Epithelial cell of proximal tubule (primary cell): Measurements from ENCODE around the gene ATP5F1E. TPM values are rescaled to one million over a fixed set of nuclear protein-coding genes. Genes with fewer than 3 reads are reported as not detected.

Experiments
- DNase-seq: peaks from one replicate; pipeline ENCODE4 v3.0.0-alpha.2; 2011; ENCODE audit warnings: low read depth
- H3K4me3 ChIP-seq: 2 replicates; pipeline ENCODE4 v1.5.1; 2011; ENCODE audit warnings: low read depth, mild to moderate bottlenecking, low read length
- total RNA-seq: library from RNA; depleted of rRNA; stranded (reverse); fragments of >200 nt; gene quantifications from 2 replicates; pipeline ENCODE4 v1.2.3, GENCODE V29; 2015
- TF ChIP-seq, protein P1 (sequence below): conservative IDR thresholded peaks from 2 replicates; pipeline ENCODE4 v1.5.1; 2012; ENCODE audit warnings: low read depth, mild to moderate bottlenecking, low read length

The ATP5F1E gene
- 31.9 and 46.4 TPM in 2 replicates for total RNA-seq

DNA sequence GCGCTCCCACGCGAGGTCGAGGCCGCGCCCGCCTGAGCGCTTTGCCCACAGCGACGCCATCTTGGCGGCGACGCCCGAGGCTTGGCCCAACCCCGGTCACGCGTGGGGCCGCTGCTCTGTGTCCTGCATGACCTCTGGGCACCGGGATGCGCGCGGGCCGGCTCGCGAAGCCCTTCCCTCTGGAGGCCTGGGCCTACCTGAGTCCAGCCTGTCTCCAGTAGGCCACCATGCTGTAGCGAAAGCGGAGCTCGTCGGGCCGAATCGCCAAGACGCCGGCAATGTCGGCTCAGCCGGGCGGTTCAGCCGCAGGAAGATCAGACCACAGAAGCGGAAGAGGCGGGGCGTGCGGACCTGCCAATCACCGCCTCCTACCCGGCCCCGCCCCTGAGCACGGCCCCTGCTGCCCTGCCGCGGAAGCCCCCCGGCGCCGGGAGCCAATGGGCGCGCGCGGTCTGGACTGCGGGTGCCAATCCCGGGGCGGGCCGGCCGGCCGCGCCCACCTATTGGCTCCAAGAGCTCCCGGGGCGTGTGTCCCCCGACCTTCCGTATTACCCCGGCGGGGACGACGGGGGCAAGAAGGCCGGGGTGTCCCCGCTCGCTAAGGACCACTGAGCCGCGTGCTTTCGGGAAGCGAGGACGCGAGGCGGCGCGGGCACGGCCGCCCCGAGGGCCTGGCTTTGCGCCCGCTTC is at the start of gene ATP5F1E:
Gene ATP5F1E (minus strand): TSS at position 313 of the 690 bp plus-strand sequence. CDS start 84 bp downstream, at position 229.
- TF ChIP-seq, protein P1, sequence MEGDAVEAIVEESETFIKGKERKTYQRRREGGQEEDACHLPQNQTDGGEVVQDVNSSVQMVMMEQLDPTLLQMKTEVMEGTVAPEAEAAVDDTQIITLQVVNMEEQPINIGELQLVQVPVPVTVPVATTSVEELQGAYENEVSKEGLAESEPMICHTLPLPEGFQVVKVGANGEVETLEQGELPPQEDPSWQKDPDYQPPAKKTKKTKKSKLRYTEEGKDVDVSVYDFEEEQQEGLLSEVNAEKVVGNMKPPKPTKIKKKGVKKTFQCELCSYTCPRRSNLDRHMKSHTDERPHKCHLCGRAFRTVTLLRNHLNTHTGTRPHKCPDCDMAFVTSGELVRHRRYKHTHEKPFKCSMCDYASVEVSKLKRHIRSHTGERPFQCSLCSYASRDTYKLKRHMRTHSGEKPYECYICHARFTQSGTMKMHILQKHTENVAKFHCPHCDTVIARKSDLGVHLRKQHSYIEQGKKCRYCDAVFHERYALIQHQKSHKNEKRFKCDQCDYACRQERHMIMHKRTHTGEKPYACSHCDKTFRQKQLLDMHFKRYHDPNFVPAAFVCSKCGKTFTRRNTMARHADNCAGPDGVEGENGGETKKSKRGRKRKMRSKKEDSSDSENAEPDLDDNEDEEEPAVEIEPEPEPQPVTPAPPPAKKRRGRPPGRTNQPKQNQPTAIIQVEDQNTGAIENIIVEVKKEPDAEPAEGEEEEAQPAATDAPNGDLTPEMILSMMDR, result no peak
- peak within 1 kb of the TSS; percentile 87 for H3K4me3 ChIP-seq
- peak; percentile 29 for DNase-seq

DNA sequence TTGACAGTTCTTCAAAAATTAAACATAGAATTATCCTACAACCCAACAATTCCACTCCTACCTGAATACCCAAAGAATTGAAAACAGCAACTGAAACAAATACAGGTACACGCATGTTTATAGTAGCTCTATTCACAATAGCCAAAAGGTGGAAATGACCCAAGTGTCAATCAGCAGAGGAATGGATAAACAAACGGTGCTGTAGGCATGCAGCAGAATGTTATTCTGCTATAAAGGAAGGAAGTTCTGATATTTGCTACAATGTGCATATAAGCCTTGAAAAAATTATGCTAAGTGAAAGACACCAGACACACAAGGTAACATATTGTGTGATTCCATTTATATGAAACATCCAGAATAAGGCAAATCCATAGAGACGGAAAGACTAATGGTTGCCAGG is 48.9 kb upstream of the ATP5F1E start:
- TF ChIP-seq, protein P1, result no peak
- no peak overlapping the region for H3K4me3 ChIP-seq
- DNase-seq, result no peak

DNA sequence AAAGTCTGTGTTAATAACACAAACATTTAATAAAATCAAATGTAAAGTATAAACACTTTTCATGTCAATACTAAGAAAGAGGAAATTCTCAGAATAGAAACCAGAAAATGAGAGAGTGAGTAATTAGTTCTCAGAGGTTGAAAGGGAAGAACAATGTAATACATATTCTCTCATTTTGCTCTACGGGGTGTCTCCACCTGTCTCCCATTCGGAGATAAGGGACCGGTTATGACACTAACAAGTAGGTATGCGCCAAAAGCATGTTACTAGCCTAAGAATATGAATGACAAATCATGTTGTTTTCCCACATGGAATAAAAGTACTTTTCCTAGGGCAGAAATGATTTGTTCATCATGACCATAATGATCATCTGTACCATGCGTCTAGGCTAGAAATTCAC is 46.1 kb upstream of the ATP5F1E start:
- DNase-seq, result no peak
- TF ChIP-seq, protein P1, result no peak
- no peak overlapping the region for H3K4me3 ChIP-seq

DNA sequence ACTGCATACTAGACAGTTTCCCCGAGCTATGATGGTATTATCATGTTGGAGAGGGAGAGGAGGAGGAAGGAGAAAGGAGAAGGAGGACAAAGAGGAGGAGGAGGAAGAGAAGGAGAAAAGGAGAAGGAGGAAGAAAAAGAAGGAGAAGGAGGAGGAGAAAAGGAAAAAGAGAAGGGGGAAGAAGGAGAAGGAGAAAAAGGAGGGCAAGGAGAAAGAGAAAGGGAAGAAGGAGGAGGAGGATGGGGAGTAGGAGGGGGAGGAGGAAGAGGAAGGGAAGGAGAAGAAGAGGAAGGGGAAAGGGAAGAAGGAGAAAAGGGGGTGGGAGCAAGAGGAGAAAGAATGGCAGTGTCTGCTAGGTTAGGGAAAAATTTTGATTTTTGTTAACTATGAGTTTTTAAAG is 45.6 kb upstream of the ATP5F1E start:
- DNase-seq, result no peak
- TF ChIP-seq, protein P1, result no peak
- H3K4me3 ChIP-seq, result no peak overlapping the region

DNA sequence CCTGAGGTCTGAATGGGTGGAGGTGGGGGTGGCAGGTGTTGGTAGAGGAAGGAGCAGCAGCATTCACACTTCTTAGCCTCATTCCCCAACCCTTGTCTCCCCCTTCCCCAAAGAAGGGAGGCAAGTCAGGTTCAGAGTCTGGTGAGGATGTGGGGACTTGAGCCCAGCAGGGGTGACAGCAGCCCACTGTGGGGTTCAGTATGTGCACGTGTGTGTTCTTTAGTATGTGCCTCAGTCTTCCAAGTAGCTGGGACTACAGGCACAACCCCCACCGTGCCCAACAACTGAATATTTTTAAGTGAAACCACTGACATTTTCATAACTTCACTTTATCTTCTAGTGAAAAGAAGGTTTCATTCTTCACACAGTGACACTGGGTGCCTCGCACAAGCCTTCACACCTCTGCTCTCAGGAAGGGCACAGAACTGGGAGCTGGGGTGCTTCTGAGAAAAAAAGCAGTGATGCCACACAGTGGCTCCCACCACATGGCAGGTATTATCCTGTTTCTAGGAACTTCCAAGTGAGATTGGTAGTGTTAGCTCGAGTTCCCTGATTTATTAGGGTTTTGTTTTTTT is 43.9 kb upstream of the ATP5F1E start:
- DNase-seq, result no peak
- H3K4me3 ChIP-seq, result no peak overlapping the region
- TF ChIP-seq, protein P1, result no peak

DNA sequence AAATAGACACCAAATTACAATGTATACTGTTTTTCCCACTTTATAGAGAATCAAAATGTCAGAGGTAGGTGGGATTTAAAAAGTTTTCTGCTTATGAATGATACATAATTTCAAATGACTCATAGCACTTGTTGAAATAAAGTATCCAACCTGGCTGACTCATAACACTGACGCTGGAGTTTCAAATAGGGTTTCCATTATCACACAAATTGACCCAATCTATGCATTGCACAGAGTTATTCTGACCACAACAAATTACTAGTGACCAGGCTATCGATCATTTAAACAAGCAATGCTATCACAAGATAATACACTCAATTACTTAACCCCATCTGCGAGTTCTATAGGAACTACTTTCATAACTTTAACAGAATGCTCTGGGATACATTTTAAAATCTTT is 42.3 kb upstream of the ATP5F1E start:
- TF ChIP-seq, protein P1, result no peak
- no peak overlapping the region for H3K4me3 ChIP-seq
- no peak for DNase-seq

DNA sequence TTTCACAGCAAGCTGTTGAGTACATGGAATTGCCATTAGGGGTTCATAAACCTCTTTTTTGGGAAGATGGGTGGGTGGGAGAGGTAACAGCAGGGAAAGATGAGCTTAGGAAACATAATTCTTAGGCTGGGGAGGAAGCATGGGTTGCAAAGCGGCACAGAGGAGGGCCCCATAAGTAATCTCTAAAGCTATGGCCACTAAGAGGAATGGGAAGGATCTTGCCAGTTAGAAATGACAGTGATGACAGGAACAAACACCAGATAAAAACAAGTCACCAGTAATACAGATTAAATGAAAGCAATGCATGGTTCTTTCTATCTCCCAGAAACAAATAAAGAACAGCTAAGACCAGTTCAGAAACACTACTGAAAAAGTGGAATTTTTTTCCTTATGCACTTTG is 41.4 kb upstream of the ATP5F1E start:
- no peak overlapping the region for H3K4me3 ChIP-seq
- no peak for DNase-seq
- TF ChIP-seq, protein P1, result no peak
